Measurements from ENCODE around the gene ACP6. TPM values are rescaled to one million over a fixed set of nuclear protein-coding genes. Genes with fewer than 3 reads are reported as not detected.

The ACP6 gene
- total RNA-seq, result 21.8 and 22.1 TPM in 2 replicates
- long read RNA-seq, full-length matches to known transcripts, result 9 of 24 reads
- long read RNA-seq, partial matches to known transcripts, result 7 of 24 reads
- long read RNA-seq, other reads (novel, unspliced or antisense), result 8 of 24 reads

DNA sequence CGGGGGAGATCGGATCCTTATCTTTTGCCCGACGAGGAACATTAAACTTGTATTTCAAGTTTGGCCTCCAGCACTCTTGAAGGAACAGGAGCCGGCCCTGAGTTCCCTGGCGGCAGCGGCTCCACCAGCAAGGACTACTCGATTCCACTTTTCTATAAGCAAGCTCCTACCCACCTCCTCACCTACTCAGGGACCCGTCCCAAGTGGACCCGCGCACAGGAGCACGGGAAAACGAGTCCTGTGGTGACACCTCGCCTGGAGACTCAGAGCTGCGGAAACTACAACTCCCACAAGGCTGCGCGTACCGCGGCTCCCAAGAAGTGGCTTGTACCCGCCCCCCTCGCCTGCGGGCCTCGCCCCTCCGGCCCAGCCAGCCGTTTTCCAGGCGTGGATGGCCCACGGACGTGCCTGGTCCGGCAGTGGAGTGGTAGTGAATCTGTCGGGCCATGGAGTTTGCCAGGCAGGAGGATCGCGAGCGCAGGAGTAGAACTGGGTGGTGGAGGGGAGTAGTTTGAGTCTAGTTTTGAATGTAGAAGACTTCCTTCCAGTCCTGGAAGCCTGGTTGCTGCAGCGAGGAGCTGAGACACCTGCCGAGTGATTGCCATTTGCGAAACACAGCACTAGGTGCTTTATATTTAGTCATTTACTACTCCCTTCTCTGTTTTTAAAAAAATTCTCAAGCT lies at the start of gene ACP6:
TSS of gene ACP6 (minus strand) at position 206 of the 683 bp plus-strand sequence. CDS start 476 bp downstream, outside the sequence.
- TF ChIP-seq, protein P1, sequence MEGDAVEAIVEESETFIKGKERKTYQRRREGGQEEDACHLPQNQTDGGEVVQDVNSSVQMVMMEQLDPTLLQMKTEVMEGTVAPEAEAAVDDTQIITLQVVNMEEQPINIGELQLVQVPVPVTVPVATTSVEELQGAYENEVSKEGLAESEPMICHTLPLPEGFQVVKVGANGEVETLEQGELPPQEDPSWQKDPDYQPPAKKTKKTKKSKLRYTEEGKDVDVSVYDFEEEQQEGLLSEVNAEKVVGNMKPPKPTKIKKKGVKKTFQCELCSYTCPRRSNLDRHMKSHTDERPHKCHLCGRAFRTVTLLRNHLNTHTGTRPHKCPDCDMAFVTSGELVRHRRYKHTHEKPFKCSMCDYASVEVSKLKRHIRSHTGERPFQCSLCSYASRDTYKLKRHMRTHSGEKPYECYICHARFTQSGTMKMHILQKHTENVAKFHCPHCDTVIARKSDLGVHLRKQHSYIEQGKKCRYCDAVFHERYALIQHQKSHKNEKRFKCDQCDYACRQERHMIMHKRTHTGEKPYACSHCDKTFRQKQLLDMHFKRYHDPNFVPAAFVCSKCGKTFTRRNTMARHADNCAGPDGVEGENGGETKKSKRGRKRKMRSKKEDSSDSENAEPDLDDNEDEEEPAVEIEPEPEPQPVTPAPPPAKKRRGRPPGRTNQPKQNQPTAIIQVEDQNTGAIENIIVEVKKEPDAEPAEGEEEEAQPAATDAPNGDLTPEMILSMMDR (conservative IDR thresholded peaks at IDR 0.05), result no peak
- H3K36me3 Mint-ChIP-seq (ENCODE audit: low read depth), result peaks cover 7% of the 10 kb centered on the region
- H3K4me1 Mint-ChIP-seq, result peaks cover 68% of the 10 kb centered on the region
- peak within 1 kb of the TSS; percentile 92 for H3K27ac Mint-ChIP-seq (ENCODE audit: unreplicated experiment)
- H3K9me3 Mint-ChIP-seq, result peaks cover 3% of the 10 kb centered on the region
- peak within 1 kb of the TSS; percentile 98 for H3K4me3 Mint-ChIP-seq
- DNase-seq (ENCODE audit: low read depth, low spot score), result peak; percentile 79
- H3K27me3 Mint-ChIP-seq (ENCODE audit: low read depth), result no peaks in the 10 kb centered on the region

DNA sequence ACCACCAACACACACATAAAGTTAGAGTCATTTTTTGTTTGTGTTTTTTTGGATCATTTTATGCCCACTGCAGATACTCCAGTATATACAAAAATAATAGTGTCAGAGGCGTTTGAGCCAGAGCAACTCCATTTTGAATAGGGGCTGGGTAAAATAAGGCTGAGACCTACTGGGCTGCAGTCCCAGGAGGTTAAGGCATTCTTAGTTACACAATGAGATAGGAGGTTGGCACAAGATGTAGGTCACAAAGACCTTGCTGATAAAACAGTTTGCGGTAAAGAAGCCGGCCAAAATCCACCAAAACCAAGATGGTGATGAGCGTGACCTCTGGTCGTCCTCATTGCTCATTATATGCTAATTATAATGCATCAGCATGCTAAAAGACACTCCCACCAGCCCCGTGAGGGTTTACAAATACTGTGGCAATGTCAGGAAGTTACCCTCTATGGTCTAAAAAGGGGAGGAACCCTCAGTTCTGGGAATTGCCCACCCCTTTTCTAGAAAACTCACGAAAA lies 49.4 kb upstream of the ACP6 start:
- no peaks in the 10 kb centered on the region for H3K36me3 Mint-ChIP-seq (ENCODE audit: low read depth)
- H3K9me3 Mint-ChIP-seq, result peaks cover 5% of the 10 kb centered on the region
- peaks cover 3% of the 10 kb centered on the region for H3K27me3 Mint-ChIP-seq (ENCODE audit: low read depth)
- H3K4me1 Mint-ChIP-seq, result peaks cover 3% of the 10 kb centered on the region
- H3K27ac Mint-ChIP-seq (ENCODE audit: unreplicated experiment), result no peak overlapping the region
- TF ChIP-seq, protein P1 (conservative IDR thresholded peaks at IDR 0.05), result no peak
- no peak for DNase-seq (ENCODE audit: low read depth, low spot score)
- H3K4me3 Mint-ChIP-seq, result no peak overlapping the region

DNA sequence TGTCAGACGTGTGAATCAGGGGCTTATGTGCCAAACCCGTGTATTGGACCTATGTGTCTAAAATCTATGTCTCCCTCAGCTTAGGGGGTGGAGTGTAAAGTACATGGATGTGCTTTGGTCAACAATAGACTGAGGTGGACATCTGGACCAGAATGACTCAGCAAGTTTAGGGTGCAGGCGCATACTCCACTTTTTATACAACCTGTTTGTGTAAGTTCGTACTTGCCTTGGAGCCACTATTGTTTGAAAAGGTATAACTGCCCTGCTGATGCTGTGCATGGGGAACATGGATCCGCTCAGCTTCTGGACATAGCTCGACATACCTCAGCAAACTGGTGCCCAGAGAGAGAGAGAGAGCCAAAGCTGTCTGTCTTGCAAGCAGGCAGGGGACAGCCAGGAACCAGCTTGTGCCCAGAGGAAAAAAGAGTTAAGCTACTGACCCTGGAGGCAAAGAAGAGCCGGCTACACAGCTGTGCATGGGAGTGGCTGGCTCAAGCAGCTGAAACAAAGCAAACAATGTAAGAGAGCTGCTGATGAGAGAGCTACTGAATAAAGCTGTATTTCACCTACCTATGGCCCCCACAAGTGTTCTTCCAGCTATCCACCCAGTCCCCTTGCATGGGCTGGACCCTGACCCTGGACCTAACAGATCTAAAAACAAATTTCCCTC lies 48.8 kb upstream of the ACP6 start:
- DNase-seq (ENCODE audit: low read depth, low spot score), result no peak
- H3K27ac Mint-ChIP-seq (ENCODE audit: unreplicated experiment), result no peak overlapping the region
- no peaks in the 10 kb centered on the region for H3K36me3 Mint-ChIP-seq (ENCODE audit: low read depth)
- H3K27me3 Mint-ChIP-seq (ENCODE audit: low read depth), result peaks cover 3% of the 10 kb centered on the region
- H3K4me1 Mint-ChIP-seq, result peaks cover 9% of the 10 kb centered on the region
- no peak overlapping the region for H3K4me3 Mint-ChIP-seq
- H3K9me3 Mint-ChIP-seq, result peaks cover 5% of the 10 kb centered on the region
- TF ChIP-seq, protein P1 (conservative IDR thresholded peaks at IDR 0.05), result no peak

DNA sequence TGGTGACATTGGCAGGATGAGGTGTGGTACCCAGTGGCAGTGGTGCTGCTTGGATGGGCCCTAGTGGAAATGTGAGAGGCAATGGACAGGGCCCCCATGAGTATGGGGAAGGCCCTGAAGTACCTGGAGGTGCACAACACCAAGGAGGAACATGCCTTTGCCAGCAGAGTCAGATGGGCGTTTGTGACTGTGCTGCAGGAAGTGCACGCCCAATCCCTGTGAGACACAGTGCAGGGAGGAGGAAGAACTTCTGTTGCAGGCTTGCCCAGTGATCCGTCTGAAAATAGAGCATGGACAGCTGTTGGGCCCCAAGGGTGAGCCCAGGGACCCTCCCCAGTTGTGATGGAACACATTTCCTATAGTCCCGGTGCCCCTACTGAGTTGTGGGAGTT lies 47.4 kb upstream of the ACP6 start:
- TF ChIP-seq, protein P1 (conservative IDR thresholded peaks at IDR 0.05), result no peak
- no peak for DNase-seq (ENCODE audit: low read depth, low spot score)
- peaks cover 5% of the 10 kb centered on the region for H3K9me3 Mint-ChIP-seq
- no peak overlapping the region for H3K4me3 Mint-ChIP-seq
- H3K36me3 Mint-ChIP-seq (ENCODE audit: low read depth), result no peaks in the 10 kb centered on the region
- H3K27me3 Mint-ChIP-seq (ENCODE audit: low read depth), result no peaks in the 10 kb centered on the region
- no peak overlapping the region for H3K27ac Mint-ChIP-seq (ENCODE audit: unreplicated experiment)
- peaks cover 11% of the 10 kb centered on the region for H3K4me1 Mint-ChIP-seq

DNA sequence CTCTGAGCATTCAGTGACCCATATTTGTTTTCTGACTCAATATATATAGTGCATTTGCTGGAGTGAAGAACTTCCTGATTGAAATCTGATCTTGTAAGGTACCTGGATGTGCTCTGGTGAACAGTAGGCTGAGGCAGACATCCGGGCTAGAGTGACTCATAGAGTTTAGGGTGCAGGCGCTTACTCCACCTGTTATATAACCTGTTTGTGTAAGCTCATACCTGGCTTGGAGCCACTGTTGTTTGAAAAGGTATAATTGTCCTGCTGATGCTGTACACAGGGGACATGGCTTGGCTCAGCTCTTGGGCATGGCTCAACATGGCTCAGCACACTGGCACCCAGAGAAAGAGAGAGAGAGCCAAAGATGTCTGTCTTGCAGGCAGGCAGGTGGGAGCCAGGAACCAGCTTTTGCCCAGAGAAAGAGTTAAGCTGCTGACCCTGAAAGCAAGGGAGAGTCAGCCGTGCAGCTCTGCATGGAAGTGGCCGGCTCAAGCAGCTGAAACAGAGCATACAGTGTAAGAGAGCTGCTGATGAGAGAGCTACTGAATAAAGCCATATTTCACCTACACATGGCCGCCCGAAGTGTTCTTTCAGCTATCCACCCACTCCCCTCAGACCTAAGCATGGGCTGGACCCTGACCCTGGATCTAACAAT lies 46.9 kb upstream of the ACP6 start:
- TF ChIP-seq, protein P1 (conservative IDR thresholded peaks at IDR 0.05), result no peak
- Mint-ChIP-seq H3K9me3 (peaks cover 5% of the 10 kb centered on the region), H3K4me1 (peaks cover 13% of the 10 kb centered on the region), H3K27ac (ENCODE audit: unreplicated experiment) (no peak overlapping the region), H3K4me3 (no peak overlapping the region), H3K27me3 (ENCODE audit: low read depth) (no peaks in the 10 kb centered on the region), H3K36me3 (ENCODE audit: low read depth) (no peaks in the 10 kb centered on the region)
- DNase-seq (ENCODE audit: low read depth, low spot score), result no peak

Measured in neural crest cell (in vitro differentiated cells).